Amniotic stem cell (primary cell): ENCODE data around the gene ADM.

Source experiments
- DNase-seq: peaks from one replicate; lab custom pipeline; 2025; lab: John Stamatoyannopoulos, UW

The ADM gene

GRCh38 chr11:10310301-10310841 lies 5.5 kb downstream of the ADM start:
- no peak for DNase-seq

GRCh38 chr11:10311802-10312201 lies 6.9 kb downstream of the ADM start:
- no peak for DNase-seq

GRCh38 chr11:10314199-10315072 lies 9.6 kb downstream of the ADM start:
- no peak for DNase-seq

GRCh38 chr11:10315083-10315482 lies 10.2 kb downstream of the ADM start:
- no peak for DNase-seq

GRCh38 chr11:10317151-10317755 lies 12.4 kb downstream of the ADM start:
- no peak for DNase-seq

GRCh38 chr11:10317776-10318526 lies 13.1 kb downstream of the ADM start:
- DNase-seq, result no peak

GRCh38 chr11:10318527-10318802 lies 13.6 kb downstream of the ADM start:
- DNase-seq, result no peak

- no peak for DNase-seq
These were observed 15.1 kb downstream of the ADM start for GRCh38 chr11:10319702-10320558.

GRCh38 chr11:10320736-10321465 lies 16.0 kb downstream of the ADM start:
- DNase-seq, result no peak

- no peak for DNase-seq
These were observed 17.5 kb downstream of the ADM start for GRCh38 chr11:10322401-10322800.

- DNase-seq, result peak; percentile 83
These were observed 18.2 kb downstream of the ADM start for GRCh38 chr11:10322830-10323792.

GRCh38 chr11:10323793-10324170 lies 18.9 kb downstream of the ADM start:
- no peak for DNase-seq

GRCh38 chr11:10324474-10324873 lies 19.6 kb downstream of the ADM start:
- no peak for DNase-seq

- DNase-seq, result peak; percentile 58
These were observed 20.6 kb downstream of the ADM start for GRCh38 chr11:10325277-10326011.

GRCh38 chr11:10326012-10326964 lies 21.4 kb downstream of the ADM start:
- DNase-seq, result no peak

- DNase-seq, result no peak
These were observed 22.4 kb downstream of the ADM start for GRCh38 chr11:10327254-10327653.

- no peak for DNase-seq
These were observed 23.6 kb downstream of the ADM start for GRCh38 chr11:10328314-10329098.
